Ovary (tissue), 9 donors: ENCODE data around the gene ARFGEF3. TPM values are rescaled to one million over a fixed set of nuclear protein-coding genes. Genes with fewer than 3 reads are reported as not detected.

ENCODE experiments used
- DNase-seq, 5 donors: peaks; one replicate each; pipeline ENCODE4 v3.0.0-alpha.2; 2019 to 2020
- H3K27ac ChIP-seq, 2 donors: fragments of 200-600 bp; one replicate each; pipeline versions ENCODE4 v1.5.1 to v1.8.0; 2019 to 2022
- H3K27me3 ChIP-seq: fragments of 200-600 bp; one replicate; pipeline ENCODE4 v1.8.0; 2022
- H3K36me3 ChIP-seq: fragments of 200-600 bp; sonication (generic); one replicate; pipeline ENCODE4 v1.5.1; 2019
- H3K4me1 ChIP-seq: one replicate; pipeline ENCODE4 v1.8.1; 2013; ENCODE audit warnings: mild to moderate bottlenecking, moderate library complexity; ENCODE audit not compliant: insufficient read depth
- H3K4me3 ChIP-seq: fragments of 200-600 bp; sonication (generic); one replicate; pipeline ENCODE4 v1.5.1; 2017
- H3K9me3 ChIP-seq, 2 donors: fragments of 200-600 bp in 1 of 2; sonication (generic) in 1 of 2; one replicate each; pipeline versions ENCODE4 v1.5.1 to v1.8.1; 2013 to 2019; ENCODE audit warnings: mild to moderate bottlenecking in 1 of 2, moderate library complexity in 1 of 2
- EP300 ChIP-seq: sonication (generic); formaldehyde crosslinking; IDR thresholded peaks from one replicate; pipeline ENCODE4 v1.6.1; 2017; ENCODE audit warnings: antibody characterized with exemption
- POLR2A ChIP-seq: fragments of 450-650 bp; IDR thresholded peaks from one replicate; pipeline ENCODE4 v1.6.1; 2017; ENCODE audit warnings: antibody characterized with exemption, mild to moderate bottlenecking, moderate library complexity
- WGBS, 3 donors: extraction: QIAGEN DNeasy Blood & Tissue Kit in 1 of 3; methylation state at CpG; one replicate each; pipeline versions ENCODE4 v1.1.5 to v1.1.7; 2013 to 2017; 5-methylcytosine and 5-hydroxymethylcytosine counted together
- intact Hi-C, 4 donors: fragments of 100-400 bp; cut with DNase I; formaldehyde crosslinking; loops; one replicate each; pipeline versions ENCODE4 v1.11.0 to v1.15.1; 2022 to 2023
- polyA plus RNA-seq, 2 donors: library from polyadenylated mRNA; stranded (reverse); fragments of 200-250 nt in 1 of 2; fragments of 350-450 nt in 1 of 2; fragmentation: Illumina TruSeq in 1 of 2; extraction: RNeasy Lipid Tissue Mini Kit (QIAGEN cat#74804) in 1 of 2; gene quantifications; one replicate each; pipeline ENCODE4 v1.2.3, GENCODE V29; 2013 to 2014
- total RNA-seq, 7 donors: library from RNA; depleted of rRNA in 2 of 7; stranded (reverse); fragments of >200 nt in 2 of 7; fragmentation: NEBNext Ultra II Directional in 3 of 7; extraction: Animal tissue kit (Norgen Biotek cat#: 25700) in 3 of 7; gene quantifications; one replicate each; pipeline versions ENCODE4 v1.1.0 to v1.2.4, GENCODE V29; 2016 to 2023
- TF ChIP-seq, protein P1 (sequence below), 3 donors: fragments of 450-650 bp in 2 of 3; fragments of 200-600 bp in 1 of 3; IDR thresholded peaks; one replicate each; pipeline versions ENCODE4 v1.5.1 to v1.8.0; 2016 to 2022; ENCODE audit warnings: antibody characterized with exemption in 3 of 3, mild to moderate bottlenecking in 1 of 3
- donor health status: DM: no; HTN: no; CAD: no; lungs with moderate emphysema.
- donor health status: DM: no; HTN: no; CAD: no.
- donor health status: Bipolar disorder and iron deficiency.
- donor health status: DM: yes; HTN: yes; CAD: no.
- donor health status: DM: no; HTN: no; CAD: no.
- donor health status: DM: yes; HTN: yes; CAD: no.

ARFGEF3 gene
- total and polyA plus RNA-seq, 9 donors = 0.15 to 6.1 (median 0.72) TPM

- no peak for DNase-seq
- H3K36me3 ChIP-seq = no peaks in the 10 kb centered on the region
- intact Hi-C loops = no loop called here
- no peaks in the 10 kb centered on the region for H3K27me3 ChIP-seq
- TF ChIP-seq, protein P1, sequence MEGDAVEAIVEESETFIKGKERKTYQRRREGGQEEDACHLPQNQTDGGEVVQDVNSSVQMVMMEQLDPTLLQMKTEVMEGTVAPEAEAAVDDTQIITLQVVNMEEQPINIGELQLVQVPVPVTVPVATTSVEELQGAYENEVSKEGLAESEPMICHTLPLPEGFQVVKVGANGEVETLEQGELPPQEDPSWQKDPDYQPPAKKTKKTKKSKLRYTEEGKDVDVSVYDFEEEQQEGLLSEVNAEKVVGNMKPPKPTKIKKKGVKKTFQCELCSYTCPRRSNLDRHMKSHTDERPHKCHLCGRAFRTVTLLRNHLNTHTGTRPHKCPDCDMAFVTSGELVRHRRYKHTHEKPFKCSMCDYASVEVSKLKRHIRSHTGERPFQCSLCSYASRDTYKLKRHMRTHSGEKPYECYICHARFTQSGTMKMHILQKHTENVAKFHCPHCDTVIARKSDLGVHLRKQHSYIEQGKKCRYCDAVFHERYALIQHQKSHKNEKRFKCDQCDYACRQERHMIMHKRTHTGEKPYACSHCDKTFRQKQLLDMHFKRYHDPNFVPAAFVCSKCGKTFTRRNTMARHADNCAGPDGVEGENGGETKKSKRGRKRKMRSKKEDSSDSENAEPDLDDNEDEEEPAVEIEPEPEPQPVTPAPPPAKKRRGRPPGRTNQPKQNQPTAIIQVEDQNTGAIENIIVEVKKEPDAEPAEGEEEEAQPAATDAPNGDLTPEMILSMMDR (IDR thresholded peaks at IDR 0.05) = no peak
- TF ChIP-seq EP300 (no peak), POLR2A (no peak)
- no peaks in the 10 kb centered on the region for H3K9me3 ChIP-seq
- no peak overlapping the region for H3K27ac ChIP-seq
- H3K4me3 ChIP-seq = no peak overlapping the region
- H3K4me1 ChIP-seq = no peaks in the 10 kb centered on the region
Measured at GRCh38 chr6:138230221-138230620, 68.5 kb downstream of the ARFGEF3 start.

DNA sequence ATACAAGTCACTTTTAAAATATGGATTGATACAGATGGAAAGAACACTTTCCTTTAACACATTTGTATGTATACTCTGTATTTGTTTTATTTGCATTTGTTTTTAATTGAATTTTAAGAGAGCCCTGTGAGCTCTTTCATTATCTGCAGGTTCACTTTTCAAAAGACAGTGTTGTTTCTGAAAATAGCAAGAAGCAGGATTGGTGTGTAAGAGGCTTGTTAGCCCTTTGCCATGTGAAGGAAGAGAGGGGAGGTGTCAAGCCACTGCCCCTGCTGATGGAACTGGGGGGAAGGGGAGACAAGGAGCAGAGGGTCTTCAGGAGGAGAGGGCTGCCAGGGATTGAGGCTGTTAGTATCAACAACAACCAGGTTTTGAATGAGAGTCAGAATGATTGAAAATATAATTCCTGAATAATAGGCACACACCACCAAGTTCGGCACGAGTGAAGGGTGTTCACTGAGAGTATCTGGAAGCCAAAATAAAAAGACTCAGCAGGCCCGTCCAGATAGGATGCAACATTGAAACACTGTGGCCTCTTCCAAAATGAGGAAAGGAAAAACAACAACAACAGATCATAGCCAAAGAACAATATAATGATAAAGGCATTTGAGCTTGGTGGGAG lies 69.1 kb downstream of the ARFGEF3 start:
- H3K9me3 ChIP-seq = no peaks in the 10 kb centered on the region
- TF ChIP-seq POLR2A (no peak), EP300 (no peak)
- TF ChIP-seq, protein P1 (IDR thresholded peaks at IDR 0.05) = no peak
- no peaks in the 10 kb centered on the region for H3K27me3 ChIP-seq
- no peak for DNase-seq
- no peak overlapping the region for H3K27ac ChIP-seq
- no peaks in the 10 kb centered on the region for H3K4me1 ChIP-seq
- intact Hi-C loops = no loop called here
- no peaks in the 10 kb centered on the region for H3K36me3 ChIP-seq
- H3K4me3 ChIP-seq = no peak overlapping the region
- WGBS, 3 donors = 9 to 21% (median 12%) methylated on average over 3 of the region's 3 CpGs

DNA sequence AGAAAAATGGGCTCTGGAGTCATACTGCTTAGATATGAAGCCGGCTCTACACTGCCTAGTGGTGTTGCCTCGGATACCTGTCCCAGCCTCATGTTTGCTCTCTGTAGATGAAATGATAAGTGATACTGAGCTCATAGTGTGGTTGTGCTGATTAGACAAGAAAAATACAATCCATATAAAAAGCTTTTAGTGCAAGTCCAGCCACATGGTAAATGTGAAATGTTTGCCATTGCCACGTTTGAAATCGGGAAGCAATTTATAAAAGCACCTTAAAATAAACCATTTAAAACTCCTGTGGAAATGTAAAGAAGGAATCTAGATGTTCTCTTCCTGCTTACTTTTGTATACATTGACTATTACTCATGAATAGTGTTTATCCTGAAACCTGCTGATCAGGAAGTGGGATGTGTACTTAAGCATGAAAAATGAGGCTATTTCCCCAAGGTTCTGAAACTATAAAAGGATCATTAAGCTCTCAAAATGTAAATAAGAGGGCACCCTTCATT lies 69.7 kb downstream of the ARFGEF3 start:
- TF ChIP-seq EP300 (no peak), POLR2A (no peak)
- TF ChIP-seq, protein P1 (IDR thresholded peaks at IDR 0.05) = no peak
- intact Hi-C loops = no loop called here
- Histone ChIP-seq H3K27ac (no peak overlapping the region), H3K4me3 (no peak overlapping the region), H3K27me3 (no peaks in the 10 kb centered on the region), H3K36me3 (no peaks in the 10 kb centered on the region), H3K9me3 (no peaks in the 10 kb centered on the region), H3K4me1 (no peaks in the 10 kb centered on the region)
- WGBS, 3 donors = 30 to 44% (median 39%) methylated on average over 4 of the region's 4 CpGs
- DNase-seq = no peak

GRCh38 chr6:138234363-138234762 lies 72.6 kb downstream of the ARFGEF3 start:
- intact Hi-C loops = no loop called here
- TF ChIP-seq POLR2A (no peak), EP300 (no peak)
- TF ChIP-seq, protein P1 (IDR thresholded peaks at IDR 0.05) = no peak
- H3K4me3 ChIP-seq = no peak overlapping the region
- WGBS, 3 donors = 50 to 54% (median 52%) methylated on average over 2 of the region's 2 CpGs
- no peak overlapping the region for H3K27ac ChIP-seq
- no peak for DNase-seq
- H3K4me1 ChIP-seq = no peaks in the 10 kb centered on the region
- no peaks in the 10 kb centered on the region for H3K9me3 ChIP-seq
- no peaks in the 10 kb centered on the region for H3K36me3 ChIP-seq
- no peaks in the 10 kb centered on the region for H3K27me3 ChIP-seq
